ENCODE results near the gene COL26A1. TPM values are rescaled to one million over a fixed set of nuclear protein-coding genes. Genes with fewer than 3 reads are reported as not detected.
"Not testable (repeated sequence)": the region's sequence is repeated elsewhere in the genome, so short reads cannot be mapped to it uniquely, and the experiment has no call there.

The COL26A1 gene
- total and polyA plus RNA-seq, 8 donors = 0.37 to 3.5 (median 0.86) TPM

- Histone ChIP-seq H3K27ac (no peak overlapping the region), H3K27me3 (no peaks in the 10 kb centered on the region), H3K36me3 (no peaks in the 10 kb centered on the region), H3K4me3 (no peak overlapping the region), H3K9me3 (no peaks in the 10 kb centered on the region), H3K4me1 (peaks cover 0 to 3% (median 0%) of the 10 kb centered on the region in 3 donors)
- DNase-seq = no peak
- no peak for ATAC-seq
- 69 to 84% methylated on average over 5 of the region's 5 CpGs for WGBS, 2 donors
- no peak for TF ChIP-seq CTCF (IDR thresholded peaks at IDR 0.05)
- FAIRE-seq = no peak
- intact Hi-C loops (cut with DNase I) = loop anchor here in 1 of 3 donors (5.0 kb wide), 1 partner anchor 668 kb away; no protein-coding TSS in a partner anchor
Measured at GRCh38 chr7:101604331-101604933, 241.8 kb downstream of the COL26A1 start.

GRCh38 chr7:101604934-101605332, 242.3 kb downstream of the COL26A1 start:
- H3K9me3 ChIP-seq, H3K27me3 ChIP-seq, ATAC-seq, DNase-seq, FAIRE-seq, H3K4me1 ChIP-seq, H3K27ac ChIP-seq, H3K4me3 ChIP-seq, H3K36me3 ChIP-seq: not testable (repeated sequence)
- 69 to 74% methylated on average over 2 of the region's 2 CpGs for WGBS, 2 donors
- intact Hi-C loops (cut with DNase I) = loop anchor here in 1 of 3 donors (5.0 kb wide), 1 partner anchor 667 kb away; no protein-coding TSS in a partner anchor

GRCh38 chr7:101605611-101606497, 243.2 kb downstream of the COL26A1 start:
- H3K27ac ChIP-seq = no peak overlapping the region
- 84 to 86% methylated on average over 26 of the region's 26 CpGs for WGBS, 2 donors
- no peak for TF ChIP-seq CTCF (IDR thresholded peaks at IDR 0.05)
- FAIRE-seq (no peak), DNase-seq (no peak), ATAC-seq (no peak)
- H3K9me3 ChIP-seq = no peaks in the 10 kb centered on the region
- no peaks in the 10 kb centered on the region for H3K27me3 ChIP-seq
- H3K4me3 ChIP-seq = no peak overlapping the region
- H3K4me1 ChIP-seq = peaks cover 0 to 3% (median 0%) of the 10 kb centered on the region in 3 donors
- no peaks in the 10 kb centered on the region for H3K36me3 ChIP-seq
- intact Hi-C loops (cut with DNase I) = no loop called here

GRCh38 chr7:101606498-101606923, 243.8 kb downstream of the COL26A1 start:
- Histone ChIP-seq H3K9me3 (no peaks in the 10 kb centered on the region), H3K27ac (no peak overlapping the region), H3K36me3 (no peaks in the 10 kb centered on the region), H3K27me3 (no peaks in the 10 kb centered on the region), H3K4me3 (no peak overlapping the region), H3K4me1 (peaks cover 0 to 3% (median 0%) of the 10 kb centered on the region in 3 donors)
- DNase-seq = no peak
- ATAC-seq = no peak
- no peak for FAIRE-seq
- intact Hi-C loops (cut with DNase I) = no loop called here
- 70 to 76% methylated on average over 2 of the region's 2 CpGs for WGBS, 2 donors
- no peak for TF ChIP-seq CTCF (IDR thresholded peaks at IDR 0.05)

Other genes starting within 250 kb of the COL26A1 start
- 10 to 100 TPM in 1 of 6 donors, 1 to 10 TPM in 4, under 1 TPM in 1; 0.98 to 14.5 (median 3.7) TPM for gene SERPINE1, start 235.8 kb upstream of the COL26A1 start, total RNA-seq
- gene SERPINE1, start 235.8 kb upstream of the COL26A1 start, polyA plus RNA-seq = 1 to 10 TPM; 1.9 to 5.2 TPM
- gene AP1S1, start 208.4 kb upstream of the COL26A1 start, total RNA-seq = 10 to 100 TPM; 12.0 to 23.1 (median 15.6) TPM
- 10 to 100 TPM; 30.4 to 34.7 TPM for gene AP1S1, start 208.4 kb upstream of the COL26A1 start, polyA plus RNA-seq
- 10 to 100 TPM in 3 of 6 donors, 1 to 10 TPM in 3; 1.3 to 38.0 (median 18.5) TPM for gene VGF, start 197.3 kb upstream of the COL26A1 start, total RNA-seq
- 10 to 100 TPM; 15.7 to 82.7 TPM for gene VGF, start 197.3 kb upstream of the COL26A1 start, polyA plus RNA-seq
- gene NAT16, start 182.6 kb upstream of the COL26A1 start, total RNA-seq = 1 to 10 TPM in 1 of 6 donors, under 1 TPM in 4, not detected in 1; 0.19 to 1.3 (median 0.43) TPM
- gene NAT16, start 182.6 kb upstream of the COL26A1 start, polyA plus RNA-seq = 1 to 10 TPM; 1.3 to 3.6 TPM
- gene MOGAT3, start 161.8 kb upstream of the COL26A1 start, total RNA-seq = not detected
- gene MOGAT3, start 161.8 kb upstream of the COL26A1 start, polyA plus RNA-seq = not detected
- gene PLOD3, start 145.3 kb upstream of the COL26A1 start, total RNA-seq = 10 to 100 TPM; 27.2 to 54.5 (median 36.8) TPM
- 10 to 100 TPM; 38.8 to 55.7 TPM for gene PLOD3, start 145.3 kb upstream of the COL26A1 start, polyA plus RNA-seq
- 10 to 100 TPM; 25.7 to 38.2 (median 32.4) TPM for gene ZNHIT1, start 144.7 kb upstream of the COL26A1 start, total RNA-seq
- 10 to 100 TPM; 84.3 to 92.3 TPM for gene ZNHIT1, start 144.7 kb upstream of the COL26A1 start, polyA plus RNA-seq
- 1 to 10 TPM; 2.2 to 8.5 (median 2.7) TPM for gene CLDN15, start 125.1 kb upstream of the COL26A1 start, total RNA-seq
- gene CLDN15, start 125.1 kb upstream of the COL26A1 start, polyA plus RNA-seq = 10 to 100 TPM; 12.8 to 15.2 TPM
- gene FIS1, start 117.8 kb upstream of the COL26A1 start, total RNA-seq = 100 to 1,000 TPM in 2 of 6 donors, 10 to 100 TPM in 4; 75.4 to 106 (median 86.2) TPM
- 100 to 1,000 TPM in 1 of 2 donors, 10 to 100 TPM in 1; 96.4 to 144 TPM for gene FIS1, start 117.8 kb upstream of the COL26A1 start, polyA plus RNA-seq
- 10 to 100 TPM; 10.4 to 16.0 (median 13.3) TPM for gene IFT22, start 41.1 kb upstream of the COL26A1 start, total RNA-seq
- gene IFT22, start 41.1 kb upstream of the COL26A1 start, polyA plus RNA-seq = 10 to 100 TPM; 11.6 to 22.9 TPM

Data from pancreas (tissue), 10 donors.